Stimulated activated CD4-positive, alpha-beta T cell treated with anti-CD3 and anti-CD28 coated beads, Interleukin-1b, Interleukin-23, amount 100 ng/mL, for 4 hours (primary cell): ENCODE data around the gene ADPRHL1.
"Not testable (repeated sequence)": the region's sequence is repeated elsewhere in the genome, so short reads cannot be mapped to it uniquely, and the experiment has no call there.

Experiments
- DNase-seq, 2 donors: peaks; one replicate each; pipeline ENCODE4 v3.0.0-alpha.2; 2020; ENCODE audit warnings: low read depth in 2 of 2

The ADPRHL1 gene

DNA sequence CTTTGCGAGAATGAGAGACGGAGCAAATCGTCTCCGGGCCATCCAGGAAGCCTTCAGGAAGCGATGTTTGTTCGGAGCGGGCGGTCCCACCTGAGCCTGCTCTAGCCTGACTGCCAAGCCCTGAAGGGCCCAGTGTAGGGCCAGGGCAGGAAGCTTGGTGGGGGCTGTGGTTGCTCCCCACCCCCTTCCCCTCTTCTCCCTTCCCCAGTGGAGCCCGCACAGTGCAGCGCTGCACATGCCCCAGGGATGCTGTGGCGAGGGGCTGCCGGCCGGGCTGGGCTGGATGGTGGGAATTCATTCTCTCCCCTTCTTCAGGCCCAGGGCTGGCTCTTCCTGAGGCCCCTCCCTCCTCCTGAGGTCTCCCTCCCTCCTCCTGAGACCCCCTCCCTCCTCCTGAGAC is 82.2 kb downstream of the ADPRHL1 start:
- no peak for DNase-seq

- DNase-seq: no peak
Measured at GRCh38 chr13:113369881-113370280, 83.4 kb downstream of the ADPRHL1 start.

DNA sequence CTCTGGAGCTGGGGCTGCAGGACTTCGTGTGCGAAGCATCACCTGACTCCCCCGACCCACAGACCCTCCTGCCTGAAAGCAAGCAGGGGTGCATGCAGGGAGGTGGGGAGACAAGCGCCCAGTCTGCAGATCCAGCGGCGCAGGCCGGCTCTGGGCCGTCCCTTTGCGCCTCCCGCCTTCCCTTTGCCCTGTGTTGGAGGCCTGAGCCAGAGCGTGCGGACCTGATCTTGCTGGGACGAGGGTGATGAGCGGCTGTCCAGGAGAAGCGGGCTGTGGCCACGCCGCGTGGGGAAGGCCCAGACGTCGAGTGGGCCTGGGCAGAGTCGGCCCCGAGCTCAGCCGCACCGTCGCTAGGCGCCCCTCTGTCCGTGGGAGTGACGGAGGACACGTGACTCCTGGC is 84.1 kb downstream of the ADPRHL1 start:
- DNase-seq: no peak

DNA sequence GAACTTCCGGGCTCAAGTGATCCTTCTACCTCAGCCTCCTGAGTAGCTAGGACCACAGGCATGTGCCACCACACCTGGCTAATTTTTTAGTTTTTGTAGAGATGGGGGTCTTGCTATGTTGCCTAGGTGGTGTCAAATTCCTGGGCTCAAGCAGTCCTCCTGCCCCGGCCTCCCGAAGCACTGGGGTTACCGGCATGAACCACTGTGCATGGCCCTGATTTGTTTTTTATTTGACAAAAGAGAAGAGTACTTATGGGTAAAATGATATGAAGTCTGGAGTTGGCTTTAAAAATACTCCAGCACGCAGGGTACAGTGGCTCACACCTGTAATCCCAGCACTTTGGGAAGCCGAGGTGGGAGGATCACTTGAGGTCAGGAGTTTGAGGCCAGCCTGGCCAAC is 84.9 kb downstream of the ADPRHL1 start:
- DNase-seq: not testable (repeated sequence)

DNA sequence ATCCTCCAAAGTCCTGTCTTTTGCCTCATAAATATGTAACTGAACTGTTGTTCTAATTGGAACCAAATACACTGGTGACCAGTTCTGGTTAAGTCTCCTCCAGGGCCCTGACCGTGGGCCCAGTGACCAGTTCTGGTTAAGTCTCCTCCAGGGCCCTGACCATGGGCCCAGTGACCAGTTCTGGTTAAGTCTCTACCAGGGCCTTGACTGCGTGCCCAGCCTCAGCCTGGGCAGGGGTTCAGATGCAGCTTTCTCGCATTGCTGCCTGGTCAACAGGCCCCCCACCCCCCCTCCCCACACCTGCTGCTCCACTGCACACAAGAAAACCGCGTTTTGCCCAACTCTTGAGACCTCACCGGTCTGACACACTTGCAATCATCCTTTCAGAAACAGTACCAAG is 85.5 kb downstream of the ADPRHL1 start:
- no peak for DNase-seq

GRCh38 chr13:113367020-113367560 is 86.2 kb downstream of the ADPRHL1 start:
- DNase-seq: no peak

DNA sequence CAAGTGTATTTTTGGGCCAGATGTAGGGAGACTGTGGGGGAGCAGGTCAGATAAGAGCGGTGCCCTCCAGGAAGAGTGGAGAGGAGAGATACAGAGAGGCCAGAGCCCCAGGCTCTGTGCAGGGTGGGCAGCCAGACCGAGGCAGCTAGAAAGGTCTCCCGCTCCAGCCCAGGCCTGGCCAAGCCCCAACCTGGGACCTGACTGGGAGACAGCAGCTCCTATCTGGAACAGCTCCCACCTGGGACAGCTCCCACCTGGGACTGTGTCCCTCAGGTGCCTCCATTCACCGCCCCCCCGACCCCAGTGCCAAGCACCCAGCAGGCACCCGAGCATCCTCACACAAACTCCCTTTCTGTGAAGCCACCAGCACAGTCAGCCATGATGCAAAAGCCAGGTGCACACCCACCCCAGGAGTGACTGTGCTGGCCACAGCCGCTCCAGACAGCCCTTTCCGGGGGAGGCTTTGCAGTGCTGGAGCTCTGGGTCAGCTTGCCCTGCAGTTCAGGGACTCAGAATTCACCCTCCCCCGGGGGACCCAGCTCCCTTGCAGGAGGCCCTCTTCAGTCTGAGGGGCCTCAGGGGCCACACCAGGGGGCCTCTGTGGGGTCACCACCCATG is 87.2 kb downstream of the ADPRHL1 start:
- DNase-seq: no peak

DNA sequence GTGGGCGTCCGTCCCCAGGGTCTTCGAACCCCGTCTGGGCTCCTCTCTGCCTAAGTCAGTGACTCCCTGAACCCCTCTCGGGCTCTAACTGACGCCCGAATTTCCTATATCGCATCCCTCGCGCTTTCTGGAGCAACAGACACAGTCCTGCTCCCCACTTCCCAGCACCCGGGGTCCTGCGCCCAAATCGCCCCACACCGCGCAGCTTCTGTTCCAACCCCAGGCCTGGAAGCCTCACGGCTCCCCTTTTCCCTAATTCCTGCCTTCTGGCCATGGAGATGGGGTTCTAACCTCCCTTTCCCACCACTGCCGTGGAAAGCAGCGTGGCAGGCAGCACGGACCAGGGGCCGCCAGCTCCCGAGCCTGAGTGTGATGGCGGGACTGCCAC is 87.7 kb downstream of the ADPRHL1 start:
- no peak for DNase-seq

DNA sequence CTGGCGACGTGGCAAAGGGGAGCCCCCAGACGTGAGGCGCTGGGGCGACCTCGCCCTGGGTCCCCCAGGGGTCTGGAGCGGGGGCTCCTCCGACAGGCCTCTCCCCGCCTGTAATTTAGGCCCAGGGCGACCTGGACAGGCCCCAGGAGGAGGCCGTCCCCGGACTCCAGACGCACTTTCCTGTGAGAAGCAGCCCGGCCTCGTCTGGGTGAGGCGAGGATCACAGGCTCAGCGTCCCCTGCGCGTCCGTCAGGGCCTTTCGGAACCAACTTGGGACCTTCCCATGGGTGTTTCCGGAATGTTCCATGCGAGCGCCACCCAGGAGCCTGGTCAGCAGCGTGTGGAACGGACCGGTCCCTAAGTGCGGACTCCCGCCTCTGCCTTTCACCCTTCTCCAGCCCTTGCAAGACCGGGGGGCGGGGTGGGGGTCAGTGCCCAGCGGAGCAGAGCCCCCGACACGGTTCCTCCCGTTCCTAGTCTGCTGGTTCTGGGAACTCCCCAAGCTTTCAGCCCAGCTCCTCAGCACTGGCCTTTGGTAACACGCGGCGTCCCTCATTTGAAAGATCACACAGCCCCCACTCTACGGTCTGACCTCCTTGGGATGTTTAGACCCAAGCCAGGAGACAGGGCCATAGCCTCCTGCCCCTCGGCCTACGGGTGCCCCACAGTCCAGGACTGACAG is 88.2 kb downstream of the ADPRHL1 start:
- no peak for DNase-seq

DNA sequence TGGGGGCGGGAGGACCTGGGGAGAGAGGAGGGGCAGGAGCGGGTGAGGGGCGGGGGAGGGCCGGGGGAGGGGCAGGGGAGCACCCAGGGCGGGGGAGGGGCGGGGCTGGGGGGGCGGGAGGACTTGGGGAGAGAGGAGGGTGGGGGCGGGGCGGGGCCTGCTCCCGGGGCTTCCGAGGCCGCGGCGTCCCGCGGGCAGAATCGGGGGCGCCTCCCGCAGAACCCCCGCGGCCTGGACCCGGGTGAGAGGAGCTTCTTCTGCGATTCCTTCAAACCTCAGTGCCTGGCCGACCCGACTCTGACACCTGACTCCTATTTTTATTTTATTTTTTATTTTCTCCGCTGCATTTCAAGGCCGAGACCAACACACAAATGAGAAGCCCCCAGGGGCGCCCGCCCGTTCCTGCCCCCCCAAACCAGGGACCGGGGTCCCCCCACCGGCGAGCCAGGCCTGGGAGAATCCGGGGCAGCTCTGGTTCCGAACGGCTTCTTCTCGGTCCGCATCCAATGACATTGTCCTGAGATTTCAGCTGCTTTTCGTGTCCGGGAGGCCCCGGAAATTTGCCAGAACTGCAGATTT is 88.9 kb downstream of the ADPRHL1 start:
- peak in 1 of 2 donors; percentile 9 for DNase-seq

DNA sequence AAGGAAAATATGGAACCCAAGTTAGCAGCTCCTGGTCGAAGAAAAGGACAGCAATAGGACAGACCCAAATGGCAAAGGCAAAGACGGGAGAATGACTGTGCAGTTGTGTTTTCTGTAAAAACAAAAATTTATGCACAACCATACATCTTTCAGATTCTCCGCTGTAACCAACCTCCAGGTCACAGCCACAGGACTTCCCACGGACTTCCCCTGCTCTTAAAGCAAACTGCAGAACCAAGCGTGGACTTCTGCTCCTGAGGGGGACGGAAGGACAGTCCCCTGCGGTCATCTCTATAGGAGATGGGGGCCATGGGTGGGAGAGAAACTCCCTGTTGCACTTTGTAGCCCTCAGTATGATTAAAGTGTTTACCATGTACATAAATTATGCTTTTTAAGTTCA is 91.9 kb downstream of the ADPRHL1 start:
- DNase-seq: no peak

DNA sequence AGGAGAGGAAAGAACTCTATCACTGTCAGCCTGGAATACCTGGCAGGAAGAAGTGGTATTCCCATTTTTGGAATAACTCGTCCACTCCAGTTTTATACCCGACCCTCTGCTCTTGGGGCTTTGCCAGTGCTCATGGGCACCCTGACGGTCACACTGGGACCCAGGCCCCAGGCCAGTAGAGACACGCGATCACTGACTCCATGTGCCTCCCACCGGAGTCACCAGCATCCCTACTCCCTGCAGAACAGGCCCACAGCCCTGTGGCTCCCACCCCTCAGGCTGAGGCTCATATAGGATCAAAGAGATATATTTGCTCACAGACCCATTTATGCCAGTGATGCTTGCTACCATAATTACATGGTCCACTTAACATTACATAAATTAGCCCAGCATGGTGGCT is 92.8 kb downstream of the ADPRHL1 start:
- DNase-seq: no peak

- no peak for DNase-seq
Measured at GRCh38 chr13:113359571-113359970, 93.7 kb downstream of the ADPRHL1 start.

GRCh38 chr13:113358653-113359190 is 94.6 kb downstream of the ADPRHL1 start:
- DNase-seq: no peak

DNA sequence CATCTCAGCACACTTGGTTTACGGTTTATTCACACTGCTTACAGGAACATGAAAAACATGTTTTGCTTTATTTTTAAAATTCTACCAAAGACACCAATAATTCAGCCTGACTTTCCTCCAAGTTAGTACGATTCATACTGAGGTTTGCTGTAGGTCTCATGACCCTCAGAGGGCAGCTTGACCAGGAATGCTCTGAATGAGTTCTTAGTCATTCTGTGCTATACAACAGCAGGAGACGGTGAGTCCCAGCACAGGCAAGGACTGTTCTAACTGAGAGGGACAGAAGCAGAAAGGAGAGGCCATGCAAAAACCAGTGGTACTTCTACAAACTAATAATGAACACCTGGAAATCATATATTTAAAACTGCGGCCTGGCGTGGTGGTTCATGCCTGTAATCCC is 95.8 kb downstream of the ADPRHL1 start:
- no peak for DNase-seq

DNA sequence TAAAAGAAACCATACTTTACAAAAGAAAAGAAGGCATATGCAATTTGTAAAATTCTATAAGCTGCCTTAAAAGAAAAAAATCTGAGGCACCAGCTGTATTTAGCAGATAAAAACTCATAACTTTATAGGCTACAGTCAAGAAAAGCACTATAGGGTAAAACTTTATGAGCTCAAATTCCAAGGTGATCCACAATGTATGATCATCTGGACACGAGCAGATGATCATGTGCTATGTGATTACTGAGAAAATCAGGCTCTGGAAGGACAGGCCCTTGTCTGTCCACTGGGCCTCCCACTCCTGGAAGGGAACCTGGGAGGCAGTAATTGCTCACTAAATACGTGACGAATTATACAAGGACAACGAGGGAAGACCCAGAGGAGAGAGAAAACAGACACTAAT is 96.7 kb downstream of the ADPRHL1 start:
- DNase-seq: no peak

DNA sequence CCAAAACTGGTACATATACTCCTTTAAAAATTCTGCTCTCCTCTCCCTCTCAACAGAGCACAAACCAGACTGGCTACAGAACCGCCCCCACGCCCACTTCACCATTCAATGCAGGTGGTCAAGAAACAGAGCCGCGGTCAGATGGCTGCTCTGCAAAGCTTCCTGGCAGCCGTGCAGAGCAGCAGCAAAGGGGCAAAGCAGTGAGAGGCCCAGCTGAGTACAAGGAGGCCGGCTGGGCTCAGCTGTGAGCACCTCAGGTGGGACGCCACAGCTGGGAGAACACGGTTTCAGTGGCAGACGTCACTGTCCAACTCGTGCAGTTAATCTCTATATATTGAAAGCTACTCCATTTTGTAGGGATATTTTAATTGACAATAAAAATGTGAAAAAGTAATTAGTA is 97.7 kb downstream of the ADPRHL1 start:
- DNase-seq: no peak

- DNase-seq: no peak
Measured at GRCh38 chr13:113354831-113355610, 98.3 kb downstream of the ADPRHL1 start.

DNA sequence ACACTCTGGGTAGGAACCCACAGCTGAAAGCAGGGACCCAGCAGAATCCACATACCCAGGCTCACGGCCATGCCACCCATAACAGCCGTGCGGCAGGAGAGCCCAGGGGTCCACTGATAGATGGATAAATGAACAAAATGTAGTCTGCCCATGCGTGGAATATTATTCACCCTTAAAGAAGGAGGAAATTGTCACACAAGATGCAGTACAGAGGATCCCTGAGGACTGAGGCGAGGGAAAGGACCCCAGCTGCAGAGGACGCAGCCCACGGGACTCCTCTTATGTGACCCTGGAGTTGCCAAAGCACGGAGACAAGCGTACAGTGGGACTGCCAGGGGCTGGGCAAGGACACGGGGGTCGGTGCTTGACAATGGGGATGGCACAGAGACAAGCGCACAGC is 100.0 kb downstream of the ADPRHL1 start:
- DNase-seq: no peak

- DNase-seq: no peak
Measured at GRCh38 chr13:113351514-113352026, 101.7 kb downstream of the ADPRHL1 start.

DNA sequence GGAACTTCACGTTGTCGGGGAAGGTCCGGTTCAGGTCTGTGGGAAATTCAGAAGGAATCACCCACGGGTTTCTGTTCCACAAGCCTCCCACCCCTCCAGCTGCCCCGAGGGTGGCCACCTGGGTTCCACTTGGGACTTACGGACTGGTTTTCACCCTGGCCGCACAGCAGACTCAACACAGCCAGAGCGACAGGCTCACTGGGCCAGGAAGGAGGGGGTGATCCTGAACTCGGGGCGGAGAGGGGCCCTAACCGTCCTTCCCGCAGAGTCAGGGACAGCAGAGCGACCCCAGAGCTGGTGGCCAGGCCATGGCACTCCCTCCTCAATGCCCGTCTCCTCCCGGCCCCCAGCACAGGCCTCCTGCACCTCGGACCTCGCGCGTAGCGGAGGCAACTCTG is 102.4 kb downstream of the ADPRHL1 start:
- no peak for DNase-seq
